ENCODE results near the gene RMDN3.

DNA sequence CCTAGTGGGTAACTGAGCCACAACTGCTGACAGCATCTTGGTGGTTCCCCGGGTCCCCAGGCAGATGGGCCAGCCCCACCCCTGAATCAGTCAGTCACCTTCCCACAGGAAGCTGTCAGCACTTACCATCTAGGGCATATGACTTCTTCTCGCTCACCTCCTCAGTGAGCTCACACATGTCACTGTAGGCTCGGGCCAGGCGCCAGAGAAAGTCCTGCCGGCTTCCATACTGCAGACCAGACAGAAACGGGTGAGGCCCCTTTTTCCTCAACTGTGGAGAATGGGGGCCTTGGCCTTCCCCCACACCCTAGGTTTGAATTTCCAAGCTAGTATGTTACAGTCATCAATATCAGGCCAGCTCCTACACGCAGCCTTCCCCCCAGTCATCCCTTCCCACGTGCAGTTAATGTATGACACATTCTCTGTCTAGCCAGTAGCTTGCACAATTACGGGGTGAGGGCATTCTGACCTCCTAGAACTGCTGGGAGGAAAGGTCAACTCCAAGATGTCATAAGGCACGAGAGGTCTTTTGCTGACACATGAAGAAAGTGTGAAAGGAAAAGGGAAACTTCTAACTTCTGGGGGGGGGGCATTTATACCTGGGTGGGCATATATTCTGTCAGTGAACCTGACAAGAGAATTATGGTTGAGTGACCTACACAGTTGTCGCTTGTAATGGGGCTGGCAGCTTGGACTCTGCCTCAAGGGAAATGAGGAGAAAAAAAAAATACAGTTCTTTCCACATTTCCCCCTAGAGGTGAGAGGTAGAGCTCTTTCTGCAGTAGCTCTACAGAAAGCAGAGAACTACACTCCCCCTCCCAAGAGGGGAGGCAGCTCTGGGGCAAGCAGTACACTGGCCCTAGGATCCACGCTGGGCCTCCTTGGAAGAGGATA is 10.9 kb downstream of the RMDN3 start:
- TF ChIP-seq, protein P1, sequence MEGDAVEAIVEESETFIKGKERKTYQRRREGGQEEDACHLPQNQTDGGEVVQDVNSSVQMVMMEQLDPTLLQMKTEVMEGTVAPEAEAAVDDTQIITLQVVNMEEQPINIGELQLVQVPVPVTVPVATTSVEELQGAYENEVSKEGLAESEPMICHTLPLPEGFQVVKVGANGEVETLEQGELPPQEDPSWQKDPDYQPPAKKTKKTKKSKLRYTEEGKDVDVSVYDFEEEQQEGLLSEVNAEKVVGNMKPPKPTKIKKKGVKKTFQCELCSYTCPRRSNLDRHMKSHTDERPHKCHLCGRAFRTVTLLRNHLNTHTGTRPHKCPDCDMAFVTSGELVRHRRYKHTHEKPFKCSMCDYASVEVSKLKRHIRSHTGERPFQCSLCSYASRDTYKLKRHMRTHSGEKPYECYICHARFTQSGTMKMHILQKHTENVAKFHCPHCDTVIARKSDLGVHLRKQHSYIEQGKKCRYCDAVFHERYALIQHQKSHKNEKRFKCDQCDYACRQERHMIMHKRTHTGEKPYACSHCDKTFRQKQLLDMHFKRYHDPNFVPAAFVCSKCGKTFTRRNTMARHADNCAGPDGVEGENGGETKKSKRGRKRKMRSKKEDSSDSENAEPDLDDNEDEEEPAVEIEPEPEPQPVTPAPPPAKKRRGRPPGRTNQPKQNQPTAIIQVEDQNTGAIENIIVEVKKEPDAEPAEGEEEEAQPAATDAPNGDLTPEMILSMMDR (IDR thresholded peaks at IDR 0.05; ENCODE audit: poor library complexity) = no peak
- TF ChIP-seq EZH2 (IDR thresholded peaks at IDR 0.05; ENCODE audit: borderline replicate concordance) = no peak
